ENCODE results near the gene ALDH3A2.

DNA sequence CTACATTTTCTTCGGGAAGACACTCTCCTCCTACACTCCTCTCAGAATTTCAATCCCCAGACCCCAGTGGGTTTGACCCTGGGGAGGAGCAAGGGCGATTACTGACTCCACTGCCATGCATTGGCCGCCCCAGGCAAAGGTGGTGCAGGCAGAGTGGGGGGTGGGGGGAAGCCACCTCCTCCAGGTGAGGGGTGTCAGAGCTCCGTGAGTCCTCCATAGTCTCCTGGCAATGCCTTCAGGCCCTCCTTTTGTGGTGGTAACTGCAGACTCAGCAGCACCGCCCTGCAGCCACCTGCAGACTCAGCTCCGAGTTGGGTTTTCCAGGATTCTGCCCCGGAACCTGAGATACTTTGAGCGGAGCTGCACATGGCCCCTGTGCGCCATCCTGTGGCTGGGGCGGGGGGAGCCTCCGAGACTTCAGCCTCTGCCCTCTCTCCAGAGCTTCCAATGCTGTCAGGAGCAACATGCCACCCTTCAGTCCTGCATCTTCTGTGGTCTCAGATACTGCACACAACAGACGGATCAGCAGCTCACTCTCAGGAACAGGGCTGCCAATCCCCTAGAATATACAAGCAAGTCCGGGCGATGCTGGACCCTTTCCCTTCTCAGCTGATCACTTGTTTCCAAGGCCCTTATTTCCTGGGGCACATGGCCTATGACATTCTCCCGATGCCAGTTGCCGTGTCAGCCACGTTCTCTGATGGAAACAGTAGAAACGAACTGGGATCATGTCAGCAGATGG lies 70.2 kb downstream of the ALDH3A2 start:
- TF ChIP-seq, protein P1, sequence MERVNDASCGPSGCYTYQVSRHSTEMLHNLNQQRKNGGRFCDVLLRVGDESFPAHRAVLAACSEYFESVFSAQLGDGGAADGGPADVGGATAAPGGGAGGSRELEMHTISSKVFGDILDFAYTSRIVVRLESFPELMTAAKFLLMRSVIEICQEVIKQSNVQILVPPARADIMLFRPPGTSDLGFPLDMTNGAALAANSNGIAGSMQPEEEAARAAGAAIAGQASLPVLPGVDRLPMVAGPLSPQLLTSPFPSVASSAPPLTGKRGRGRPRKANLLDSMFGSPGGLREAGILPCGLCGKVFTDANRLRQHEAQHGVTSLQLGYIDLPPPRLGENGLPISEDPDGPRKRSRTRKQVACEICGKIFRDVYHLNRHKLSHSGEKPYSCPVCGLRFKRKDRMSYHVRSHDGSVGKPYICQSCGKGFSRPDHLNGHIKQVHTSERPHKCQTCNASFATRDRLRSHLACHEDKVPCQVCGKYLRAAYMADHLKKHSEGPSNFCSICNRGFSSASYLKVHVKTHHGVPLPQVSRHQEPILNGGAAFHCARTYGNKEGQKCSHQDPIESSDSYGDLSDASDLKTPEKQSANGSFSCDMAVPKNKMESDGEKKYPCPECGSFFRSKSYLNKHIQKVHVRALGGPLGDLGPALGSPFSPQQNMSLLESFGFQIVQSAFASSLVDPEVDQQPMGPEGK (tag by site-specific recombination; IDR thresholded peaks at IDR 0.05), result no peak
- no peak for TF ChIP-seq KLF17 (tag by site-specific recombination; IDR thresholded peaks at IDR 0.05)
- TF ChIP-seq ZNF394 (tag by site-specific recombination; IDR thresholded peaks at IDR 0.05; ENCODE audit: borderline replicate concordance), result no peak
- TF ChIP-seq MEIS1 (CRISPR knock-in tag; IDR thresholded peaks at IDR 0.05; ENCODE audit: borderline replicate concordance), result no peak
